MM.1S (cell line): ENCODE results near the gene PITPNM3.

Experiments used
- DNase-seq: peaks from one replicate; pipeline ENCODE4 v3.0.0-alpha.2; 2015
- H2AFZ ChIP-seq: fragments of 300-600 bp; sonication (generic); 2 replicates; pipeline ENCODE4 v1.6.0; 2016; ENCODE audit warnings: antibody characterized with exemption, low read length
- H3F3A ChIP-seq: fragments of 300-600 bp; sonication (generic); 2 replicates; pipeline ENCODE4 v1.6.1; 2016; ENCODE audit warnings: mild to moderate bottlenecking, antibody characterized with exemption, low read length, moderate library complexity, mixed read lengths; ENCODE audit not compliant: insufficient read depth
- H3K27ac ChIP-seq: fragments of 300-600 bp; sonication (generic); 2 replicates; pipeline ENCODE4 v1.5.1; 2016; ENCODE audit warnings: mild to moderate bottlenecking, low read length
- H3K27me3 ChIP-seq: fragments of 300-600 bp; sonication (generic); replicated peaks from 2 replicates; pipeline ENCODE4 v1.6.0; 2016; ENCODE audit warnings: low read length; ENCODE audit not compliant: insufficient read depth
- H3K36me3 ChIP-seq: fragments of 300-600 bp; sonication (generic); replicated peaks from 2 replicates; pipeline ENCODE4 v1.6.1; 2016; ENCODE audit warnings: mild to moderate bottlenecking, low read length, mixed read lengths; ENCODE audit not compliant: insufficient read depth
- H3K4me1 ChIP-seq: fragments of 300-600 bp; sonication (generic); 2 replicates; pipeline ENCODE4 v1.6.1; 2016; ENCODE audit warnings: low read length, mixed read lengths
- H3K4me2 ChIP-seq: fragments of 300-600 bp; sonication (generic); 2 replicates; pipeline ENCODE4 v1.6.0; 2016; ENCODE audit warnings: low read depth, low read length
- H3K4me3 ChIP-seq: fragments of 300-600 bp; sonication (generic); 2 replicates; pipeline ENCODE4 v1.5.1; 2016; ENCODE audit warnings: low read length, mixed read lengths
- H3K79me2 ChIP-seq: fragments of 300-600 bp; sonication (generic); 2 replicates; pipeline ENCODE4 v1.6.1; 2016; ENCODE audit warnings: mixed run types, low read length, mixed read lengths
- H3K9ac ChIP-seq: fragments of 300-600 bp; sonication (generic); 2 replicates; pipeline ENCODE4 v1.6.1; 2016; ENCODE audit warnings: low read length, mixed read lengths
- H3K9me2 ChIP-seq: fragments of 300-600 bp; sonication (generic); replicated peaks from 2 replicates; pipeline ENCODE4 v1.6.1; 2016; ENCODE audit warnings: mild to moderate bottlenecking, low read length, mixed read lengths; ENCODE audit not compliant: insufficient read depth
- H3K9me3 ChIP-seq: fragments of 300-600 bp; sonication (generic); replicated peaks from 2 replicates; pipeline ENCODE4 v1.6.1; 2016; ENCODE audit warnings: mild to moderate bottlenecking, low read length, mixed read lengths; ENCODE audit not compliant: insufficient read depth
- H4K20me1 ChIP-seq: fragments of 300-600 bp; sonication (generic); 2 replicates; pipeline ENCODE4 v1.6.1; 2016; ENCODE audit warnings: mild to moderate bottlenecking, low read length, moderate library complexity, mixed read lengths; ENCODE audit not compliant: insufficient read depth
- CTCF ChIP-seq: fragments of 300-600 bp; sonication (generic); IDR thresholded peaks from 2 replicates; pipeline ENCODE4 v1.5.1; 2016; ENCODE audit warnings: antibody characterized with exemption, low read length, mixed read lengths
- EZH2 ChIP-seq: fragments of 300-600 bp; sonication (generic); optimal IDR thresholded peaks from 2 replicates; pipeline ENCODE3; 2017; ENCODE audit warnings: low read depth, mild to moderate bottlenecking, antibody characterized with exemption, low read length, mixed read lengths
- EZH2phosphoT487 ChIP-seq: fragments of 300-600 bp; sonication (generic); IDR thresholded peaks from 2 replicates; pipeline ENCODE4 v1.6.1; 2018; ENCODE audit warnings: antibody characterized with exemption, low read length

PITPNM3 gene

GRCh38 chr17:6503641-6504195 is 52.6 kb downstream of the PITPNM3 start:
- TF ChIP-seq EZH2phosphoT487 (no peak), CTCF (no peak), EZH2 (no peak)
- Histone ChIP-seq H3F3A (no peaks in the 10 kb centered on the region), H3K27ac (no peak overlapping the region), H3K4me3 (no peak overlapping the region), H2AFZ (no peak overlapping the region), H4K20me1 (no peaks in the 10 kb centered on the region), H3K79me2 (no peaks in the 10 kb centered on the region), H3K9me3 (no peaks in the 10 kb centered on the region), H3K9me2 (no peaks in the 10 kb centered on the region), H3K4me2 (no peak overlapping the region), H3K9ac (no peak overlapping the region), H3K27me3 (peaks cover 4% of the 10 kb centered on the region; the same call in 1 of the 2 replicates), H3K36me3 (no peaks in the 10 kb centered on the region), H3K4me1 (no peaks in the 10 kb centered on the region)
- no peak for DNase-seq

GRCh38 chr17:6502871-6503509 is 53.4 kb downstream of the PITPNM3 start:
- Histone ChIP-seq H3K36me3 (no peaks in the 10 kb centered on the region), H3K9me2 (no peaks in the 10 kb centered on the region), H3K9me3 (no peaks in the 10 kb centered on the region), H3K27ac (no peak overlapping the region), H4K20me1 (no peaks in the 10 kb centered on the region), H3K4me2 (no peak overlapping the region), H3K79me2 (no peaks in the 10 kb centered on the region), H3K27me3 (no peaks in the 10 kb centered on the region), H3K4me1 (no peaks in the 10 kb centered on the region), H3K9ac (no peak overlapping the region), H3K4me3 (no peak overlapping the region), H2AFZ (no peak overlapping the region), H3F3A (no peaks in the 10 kb centered on the region)
- DNase-seq: no peak
- no peak for TF ChIP-seq EZH2
- no peak for TF ChIP-seq CTCF
- TF ChIP-seq EZH2phosphoT487: no peak

GRCh38 chr17:6502142-6502541 is 54.2 kb downstream of the PITPNM3 start:
- Histone ChIP-seq H4K20me1 (no peaks in the 10 kb centered on the region), H3K9me2 (no peaks in the 10 kb centered on the region), H3K4me3 (no peak overlapping the region), H3K9me3 (no peaks in the 10 kb centered on the region), H3K79me2 (no peaks in the 10 kb centered on the region), H3K36me3 (no peaks in the 10 kb centered on the region), H3K9ac (no peak overlapping the region), H2AFZ (no peak overlapping the region), H3K4me2 (no peak overlapping the region), H3K4me1 (peaks cover 2% of the 10 kb centered on the region), H3K27ac (no peak overlapping the region), H3F3A (no peaks in the 10 kb centered on the region), H3K27me3 (no peaks in the 10 kb centered on the region)
- no peak for TF ChIP-seq EZH2phosphoT487
- TF ChIP-seq CTCF: no peak
- TF ChIP-seq EZH2: no peak
- no peak for DNase-seq
